GM18907 (cell line): ENCODE results near the gene NEB.
"Not testable (repeated sequence)": the region's sequence is repeated elsewhere in the genome, so short reads cannot be mapped to it uniquely, and the experiment has no call there.

ENCODE experiments used
- ATAC-seq: cut with Tn5 transposase; IDR thresholded peaks from one replicate; pipeline ENCODE4 v1.9.1; 2021; ENCODE audit warnings: mild to moderate bottlenecking, moderate library complexity; ENCODE audit not compliant: unreplicated experiment

The NEB gene

GRCh38 chr2:151619337-151619989 is 114.8 kb downstream of the NEB start:
- ATAC-seq: no peak

GRCh38 chr2:151616760-151617339 is 117.4 kb downstream of the NEB start:
- no peak for ATAC-seq

GRCh38 chr2:151614606-151615306 is 119.5 kb downstream of the NEB start:
- ATAC-seq: peak; percentile 50

GRCh38 chr2:151614159-151614558 is 120.1 kb downstream of the NEB start:
- ATAC-seq: no peak

GRCh38 chr2:151611351-151611750 is 122.9 kb downstream of the NEB start:
- no peak for ATAC-seq

- no peak for ATAC-seq
Measured at GRCh38 chr2:151610310-151610709, 124.0 kb downstream of the NEB start.

GRCh38 chr2:151609705-151610104 is 124.6 kb downstream of the NEB start:
- no peak for ATAC-seq

GRCh38 chr2:151607459-151608424 is 126.5 kb downstream of the NEB start:
- not testable (repeated sequence) for ATAC-seq

GRCh38 chr2:151603530-151603929 is 130.7 kb downstream of the NEB start:
- ATAC-seq: not testable (repeated sequence)

- not testable (repeated sequence) for ATAC-seq
Measured at GRCh38 chr2:151602402-151602801, 131.9 kb downstream of the NEB start.

GRCh38 chr2:151601803-151602202 is 132.5 kb downstream of the NEB start:
- ATAC-seq: not testable (repeated sequence)

- peak; percentile 48 for ATAC-seq
Measured at GRCh38 chr2:151596903-151597608, 137.2 kb downstream of the NEB start.

- ATAC-seq: not testable (repeated sequence)
Measured at GRCh38 chr2:151591908-151592255, 142.4 kb downstream of the NEB start.

- ATAC-seq: peak; percentile 65
Measured at GRCh38 chr2:151591250-151591907, 142.9 kb downstream of the NEB start.

- ATAC-seq: not testable (repeated sequence)
Measured at GRCh38 chr2:151581300-151581699, 153.0 kb downstream of the NEB start.

GRCh38 chr2:151580697-151581096 is 153.6 kb downstream of the NEB start:
- ATAC-seq: not testable (repeated sequence)

GRCh38 chr2:151577116-151577515 is 157.2 kb downstream of the NEB start:
- no peak for ATAC-seq

GRCh38 chr2:151576080-151576479 is 158.2 kb downstream of the NEB start:
- ATAC-seq: no peak

GRCh38 chr2:151575338-151575737 is 158.9 kb downstream of the NEB start:
- no peak for ATAC-seq

GRCh38 chr2:151570191-151570590 is 164.1 kb downstream of the NEB start:
- no peak for ATAC-seq
